Mesenchymal stem cell (in vitro differentiated cells and primary cell): ENCODE results near the gene SZT2.

Experiments used
- DNase-seq: peaks from one replicate; pipeline ENCODE4 v3.0.0-alpha.2; 2013
- H2AFZ ChIP-seq: one replicate; pipeline ENCODE4 v1.6.1; 2013; ENCODE audit warnings: low read depth, mild to moderate bottlenecking, control low read depth, inconsistent platforms, low read length, moderate library complexity
- H2AK5ac ChIP-seq: 2 replicates; pipeline ENCODE4 v1.6.1; 2013; ENCODE audit warnings: low read length, moderate library complexity, mild to moderate bottlenecking, inconsistent platforms; ENCODE audit not compliant: severe bottlenecking
- H2BK120ac ChIP-seq: one replicate; pipeline ENCODE4 v1.6.1; 2013; ENCODE audit warnings: low read depth, mild to moderate bottlenecking, inconsistent platforms, low read length, moderate library complexity
- H2BK12ac ChIP-seq, 2 experiments: one replicate each; pipeline ENCODE4 v1.6.1; 2013; ENCODE audit warnings: inconsistent platforms in 2 of 2, low read length in 2 of 2, mild to moderate bottlenecking in 2 of 2, moderate library complexity in 2 of 2, control low read depth in 1 of 2
- H2BK15ac ChIP-seq: one replicate; pipeline ENCODE4 v1.6.1; 2013; ENCODE audit warnings: mild to moderate bottlenecking, low read depth, inconsistent platforms; ENCODE audit not compliant: poor library complexity, severe bottlenecking
- H2BK5ac ChIP-seq: 2 replicates; pipeline ENCODE4 v1.6.1; 2013; ENCODE audit warnings: low read depth, mild to moderate bottlenecking, low read length, control low read depth, inconsistent platforms; ENCODE audit not compliant: poor library complexity, severe bottlenecking
- H3K14ac ChIP-seq, 2 experiments: one replicate each; pipeline ENCODE4 v1.6.1; 2013; ENCODE audit warnings: inconsistent platforms in 2 of 2, low read length in 2 of 2, control low read depth in 1 of 2, mild to moderate bottlenecking in 1 of 2, moderate library complexity in 1 of 2
- H3K18ac ChIP-seq, 2 experiments: one replicate each; pipeline ENCODE4 v1.6.1; 2013; ENCODE audit warnings: inconsistent platforms in 2 of 2, low read length in 2 of 2, control low read depth in 1 of 2, low read depth in 1 of 2, mild to moderate bottlenecking in 1 of 2
- H3K23ac ChIP-seq, 2 experiments: one replicate each; pipeline ENCODE4 v1.6.1; 2013; ENCODE audit warnings: inconsistent platforms in 2 of 2, low read length in 2 of 2, mild to moderate bottlenecking in 2 of 2, moderate library complexity in 2 of 2, control low read depth in 1 of 2
- H3K27ac ChIP-seq: 2 replicates; pipeline ENCODE4 v1.5.1; 2013; ENCODE audit warnings: mild to moderate bottlenecking, moderate library complexity, low read length, control low read depth, inconsistent platforms; ENCODE audit not compliant: poor library complexity, severe bottlenecking
- H3K27me3 ChIP-seq, 2 experiments: 2 replicates each; pipeline versions ENCODE4 v1.6.1 to v1.7.0; 2013; ENCODE audit warnings: low read length in 2 of 2, mild to moderate bottlenecking in 2 of 2, moderate library complexity in 2 of 2, control low read depth in 1 of 2, inconsistent platforms in 1 of 2; ENCODE audit not compliant: control insufficient read depth in 1 of 2, insufficient read depth in 1 of 2
- H3K36me3 ChIP-seq, 2 experiments: 2 replicates each; pipeline versions ENCODE4 v1.6.1 to v1.7.0; 2013; ENCODE audit warnings: low read length in 2 of 2, control low read depth in 1 of 2, inconsistent platforms in 1 of 2, low read depth in 1 of 2, mild to moderate bottlenecking in 1 of 2; ENCODE audit not compliant: insufficient read depth in 2 of 2, control insufficient read depth in 1 of 2
- H3K4ac ChIP-seq, 2 experiments: one replicate each; pipeline ENCODE4 v1.6.1; 2013; ENCODE audit warnings: inconsistent platforms in 2 of 2, low read length in 2 of 2, mild to moderate bottlenecking in 2 of 2, moderate library complexity in 2 of 2, control low read depth in 1 of 2, low read depth in 1 of 2
- H3K4me1 ChIP-seq: 2 replicates; pipeline ENCODE4 v1.6.1; 2013; ENCODE audit warnings: low read depth, low read length, control low read depth; ENCODE audit not compliant: control insufficient read depth, insufficient read depth
- H3K4me2 ChIP-seq: 2 replicates; pipeline ENCODE4 v1.6.1; 2013; ENCODE audit warnings: low read length, mild to moderate bottlenecking, inconsistent platforms; ENCODE audit not compliant: poor library complexity, severe bottlenecking
- H3K4me3 ChIP-seq, 2 experiments: 2 replicates each; pipeline versions ENCODE4 v1.5.1 to v1.7.0; 2013; ENCODE audit warnings: low read length in 2 of 2, mild to moderate bottlenecking in 2 of 2, control low read depth in 1 of 2, low read depth in 1 of 2; ENCODE audit not compliant: insufficient read depth in 1 of 2
- H3K79me1 ChIP-seq: replicated peaks from 2 replicates; pipeline ENCODE4 v1.6.1; 2013; ENCODE audit warnings: mild to moderate bottlenecking, control low read depth, low read length, inconsistent platforms; ENCODE audit not compliant: poor library complexity, severe bottlenecking
- H3K9ac ChIP-seq: 2 replicates; pipeline ENCODE4 v1.7.0; 2013; ENCODE audit warnings: mild to moderate bottlenecking, low read length, moderate library complexity
- H3K9me3 ChIP-seq: 2 replicates; pipeline ENCODE4 v1.7.0; 2013; ENCODE audit warnings: mild to moderate bottlenecking, low read length; ENCODE audit not compliant: control insufficient read depth
- H4K8ac ChIP-seq: one replicate; pipeline ENCODE4 v1.6.1; 2013; ENCODE audit warnings: inconsistent platforms, mild to moderate bottlenecking, low read length, moderate library complexity
- H4K91ac ChIP-seq: one replicate; pipeline ENCODE4 v1.6.1; 2013; ENCODE audit warnings: mild to moderate bottlenecking, low read length, inconsistent platforms
- WGBS: methylation state at CpG from one replicate; pipeline ENCODE4 v1.1.7; 2013; ENCODE audit warnings: mixed read lengths; 5-methylcytosine and 5-hydroxymethylcytosine counted together

SZT2 gene

DNA sequence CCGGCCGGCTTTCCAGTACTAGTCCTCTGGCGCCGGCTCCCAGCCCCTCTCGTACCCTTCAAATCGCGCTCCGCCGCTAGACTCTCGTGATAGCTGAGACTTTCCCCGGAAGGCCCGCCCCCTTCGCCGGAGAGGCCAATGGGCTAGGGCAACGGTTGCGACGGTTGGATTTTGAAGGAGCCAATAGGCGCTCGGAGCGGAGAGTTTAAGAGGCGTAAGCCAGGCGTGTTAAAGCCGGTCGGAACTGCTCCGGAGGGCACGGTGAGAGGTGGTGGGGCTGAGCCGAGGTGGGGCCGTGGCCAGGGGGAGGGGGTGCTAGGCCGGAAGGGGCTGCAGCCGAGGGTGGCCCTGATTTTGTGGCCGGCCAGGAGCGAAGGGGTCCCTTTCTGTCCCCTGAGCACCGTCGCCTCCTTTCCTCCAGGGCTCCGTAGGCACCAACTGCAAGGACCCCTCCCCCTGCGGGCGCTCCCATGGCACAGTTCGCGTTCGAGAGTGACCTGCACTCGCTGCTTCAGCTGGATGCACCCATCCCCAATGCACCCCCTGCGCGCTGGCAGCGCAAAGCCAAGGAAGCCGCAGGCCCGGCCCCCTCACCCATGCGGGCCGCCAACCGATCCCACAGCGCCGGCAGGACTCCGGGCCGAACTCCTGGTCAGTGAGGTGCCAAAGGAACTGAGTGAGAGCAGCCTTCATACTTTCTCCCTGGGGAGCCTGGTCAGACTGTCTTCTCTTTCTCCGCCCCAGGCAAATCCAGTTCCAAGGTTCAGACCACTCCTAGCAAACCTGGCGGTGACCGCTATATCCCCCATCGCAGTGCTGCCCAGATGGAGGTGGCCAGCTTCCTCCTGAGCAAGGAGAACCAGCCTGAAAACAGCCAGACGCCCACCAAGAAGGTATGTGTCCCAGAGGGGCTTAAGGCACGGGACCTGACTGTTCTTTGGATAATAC is 30.7 kb upstream of the SZT2 start, which contains the start of gene CDC20:
Gene CDC20, plus strand, starts transcription at position 236 of the 948 bp plus-strand sequence. Its CDS starts 235 bp downstream, at position 471.
- H3K4me1 ChIP-seq = peaks cover 17% of the 10 kb centered on the region
- peak within 1 kb of the TSS; percentile 7 for H2AFZ ChIP-seq
- peak within 1 kb of the TSS; percentile 91 for H3K4me2 ChIP-seq
- WGBS = 1% methylated on average over 58 of the region's 59 CpGs
- H3K9me3 ChIP-seq = no peaks in the 10 kb centered on the region
- H3K27me3 ChIP-seq = no peaks in the 10 kb centered on the region
- peak; percentile 97 for DNase-seq
- H2BK12ac ChIP-seq = no peak within 1 kb of the TSS
- peak within 1 kb of the TSS; percentile 56 to 64 for H3K18ac ChIP-seq
- H2BK5ac ChIP-seq = no peak within 1 kb of the TSS
- no peak within 1 kb of the TSS for H3K23ac ChIP-seq
- H3K36me3 ChIP-seq = peaks cover 28 to 41% of the 10 kb centered on the region in 2 experiments
- H3K4me3 ChIP-seq = peak within 1 kb of the TSS; percentile 71 to 88
- H3K9ac ChIP-seq = peak within 1 kb of the TSS; percentile 93
- H4K91ac ChIP-seq = peak within 1 kb of the TSS; percentile 80
- H2AK5ac ChIP-seq = no peak within 1 kb of the TSS
- H2BK120ac ChIP-seq = no peak within 1 kb of the TSS
- H3K27ac ChIP-seq = peak within 1 kb of the TSS; percentile 93
- H3K14ac ChIP-seq = no peak within 1 kb of the TSS
- H4K8ac ChIP-seq = peak within 1 kb of the TSS; percentile 47
- H2BK15ac ChIP-seq = peak within 1 kb of the TSS; percentile 8
- peak within 1 kb of the TSS; percentile 1 to 42 for H3K4ac ChIP-seq
- peaks cover 5% of the 10 kb centered on the region for H3K79me1 ChIP-seq

DNA sequence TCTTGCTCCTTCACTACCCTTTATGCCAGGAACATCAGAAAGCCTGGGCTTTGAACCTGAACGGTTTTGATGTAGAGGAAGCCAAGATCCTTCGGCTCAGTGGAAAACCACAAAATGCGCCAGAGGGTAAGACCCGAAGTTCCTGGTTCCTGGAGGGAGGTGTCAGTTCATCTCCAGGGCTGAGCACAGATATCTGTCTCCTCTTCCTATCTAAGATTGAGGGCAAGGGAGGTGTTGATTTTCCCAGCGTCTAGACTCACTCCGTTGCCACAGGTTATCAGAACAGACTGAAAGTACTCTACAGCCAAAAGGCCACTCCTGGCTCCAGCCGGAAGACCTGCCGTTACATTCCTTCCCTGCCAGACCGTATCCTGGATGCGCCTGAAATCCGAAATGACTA is 30.0 kb upstream of the SZT2 start:
- Histone ChIP-seq H2BK5ac (no peak overlapping the region), H3K18ac (no peak overlapping the region), H3K36me3 (peaks cover 34 to 48% of the 10 kb centered on the region in 2 experiments), H2AK5ac (no peak overlapping the region), H3K4me3 (peak overlapping the region in 1 of 2 experiments; percentile 78), H4K8ac (no peak overlapping the region), H3K14ac (no peak overlapping the region), H3K23ac (no peak overlapping the region), H2BK12ac (no peak overlapping the region), H3K27me3 (no peaks in the 10 kb centered on the region), H3K9ac (peak overlapping the region; percentile 85), H3K79me1 (peaks cover 5% of the 10 kb centered on the region), H2BK120ac (no peak overlapping the region), H2BK15ac (no peak overlapping the region), H3K9me3 (no peaks in the 10 kb centered on the region), H2AFZ (no peak overlapping the region), H3K4ac (no peak overlapping the region), H3K4me1 (peaks cover 17% of the 10 kb centered on the region), H4K91ac (no peak overlapping the region), H3K27ac (no peak overlapping the region), H3K4me2 (peak overlapping the region; percentile 91)
- DNase-seq = no peak
- WGBS = 57% methylated on average over 10 of the region's 11 CpGs

DNA sequence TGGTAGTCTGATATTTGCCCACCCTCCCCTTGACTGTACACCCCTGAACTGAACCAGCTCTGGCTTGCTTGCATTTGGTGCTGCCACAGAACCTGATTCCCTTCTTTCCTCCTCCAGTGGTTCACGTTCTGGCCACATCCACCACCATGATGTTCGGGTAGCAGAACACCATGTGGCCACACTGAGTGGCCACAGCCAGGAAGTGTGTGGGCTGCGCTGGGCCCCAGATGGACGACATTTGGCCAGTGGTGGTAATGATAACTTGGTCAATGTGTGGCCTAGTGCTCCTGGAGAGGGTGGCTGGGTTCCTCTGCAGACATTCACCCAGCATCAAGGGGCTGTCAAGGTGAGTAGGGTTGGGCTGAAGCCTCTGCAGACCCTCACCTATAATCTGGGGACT is 29.1 kb upstream of the SZT2 start:
- no peaks in the 10 kb centered on the region for H3K27me3 ChIP-seq
- peaks cover 44 to 57% of the 10 kb centered on the region in 2 experiments for H3K36me3 ChIP-seq
- no peak overlapping the region for H3K4ac ChIP-seq
- H4K8ac ChIP-seq = peak overlapping the region; percentile 27
- H3K9ac ChIP-seq = peak overlapping the region; percentile 85
- H3K14ac ChIP-seq = no peak overlapping the region
- H3K27ac ChIP-seq = no peak overlapping the region
- H3K79me1 ChIP-seq = peaks cover 8% of the 10 kb centered on the region
- peak overlapping the region in 1 of 2 experiments; percentile 78 for H3K4me3 ChIP-seq
- peaks cover 19% of the 10 kb centered on the region for H3K4me1 ChIP-seq
- no peak overlapping the region for H3K23ac ChIP-seq
- no peak overlapping the region for H4K91ac ChIP-seq
- no peak overlapping the region for H2BK5ac ChIP-seq
- H2AFZ ChIP-seq = no peak overlapping the region
- 81% methylated on average over 4 of the region's 4 CpGs for WGBS
- no peak overlapping the region for H3K18ac ChIP-seq
- no peak overlapping the region for H2BK15ac ChIP-seq
- H2AK5ac ChIP-seq = no peak overlapping the region
- no peak overlapping the region for H3K4me2 ChIP-seq
- no peak for DNase-seq
- H3K9me3 ChIP-seq = no peaks in the 10 kb centered on the region
- H2BK120ac ChIP-seq = no peak overlapping the region
- H2BK12ac ChIP-seq = no peak overlapping the region

DNA sequence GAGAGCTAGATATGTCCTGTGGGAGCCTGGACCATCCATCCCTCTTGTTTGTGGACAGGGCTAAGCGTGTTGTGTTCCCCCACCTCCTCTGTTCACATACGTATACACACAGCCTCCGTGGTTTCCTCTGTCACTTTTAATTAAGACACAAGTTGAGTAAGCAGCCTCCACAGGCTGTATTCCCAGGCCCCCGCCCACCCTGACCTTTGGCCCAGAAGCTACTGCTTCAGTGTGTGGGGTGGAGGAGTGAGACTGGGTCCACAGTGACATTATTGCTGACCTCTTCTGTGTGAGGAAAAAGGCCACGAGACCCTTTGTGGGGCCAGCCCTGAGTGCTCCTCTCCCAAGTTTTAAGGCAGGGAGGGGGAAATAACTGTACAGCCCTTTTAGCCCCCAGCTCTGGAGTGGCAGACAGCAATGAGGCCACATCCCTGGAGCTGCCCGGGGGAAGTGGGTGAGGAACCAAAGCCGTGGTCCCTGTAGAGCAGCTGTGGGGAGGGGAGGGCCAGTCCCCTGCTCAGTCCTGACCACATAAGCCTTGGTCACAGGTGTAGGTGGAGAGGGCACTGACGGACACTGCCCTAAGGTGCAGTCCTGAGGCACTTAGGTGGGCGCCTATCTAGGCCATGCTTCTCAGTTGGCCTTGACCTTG is 26.3 kb upstream of the SZT2 start:
- Histone ChIP-seq H4K91ac (no peak overlapping the region), H3K27ac (no peak overlapping the region), H3K27me3 (no peaks in the 10 kb centered on the region), H3K4ac (no peak overlapping the region), H3K4me2 (no peak overlapping the region), H3K9ac (no peak overlapping the region), H3K14ac (no peak overlapping the region), H3K36me3 (peaks cover 47 to 59% of the 10 kb centered on the region in 2 experiments), H2BK120ac (no peak overlapping the region), H2BK5ac (no peak overlapping the region), H2AFZ (no peak overlapping the region), H3K23ac (no peak overlapping the region), H4K8ac (no peak overlapping the region), H2BK12ac (no peak overlapping the region), H3K79me1 (peaks cover 15% of the 10 kb centered on the region), H3K4me1 (peaks cover 35% of the 10 kb centered on the region), H2BK15ac (no peak overlapping the region), H3K4me3 (no peak overlapping the region), H3K18ac (no peak overlapping the region), H3K9me3 (no peaks in the 10 kb centered on the region), H2AK5ac (no peak overlapping the region)
- no peak for DNase-seq
- 69% methylated on average over 7 of the region's 9 CpGs for WGBS
